ENCODE results near the gene IQGAP2.

Gene IQGAP2

DNA sequence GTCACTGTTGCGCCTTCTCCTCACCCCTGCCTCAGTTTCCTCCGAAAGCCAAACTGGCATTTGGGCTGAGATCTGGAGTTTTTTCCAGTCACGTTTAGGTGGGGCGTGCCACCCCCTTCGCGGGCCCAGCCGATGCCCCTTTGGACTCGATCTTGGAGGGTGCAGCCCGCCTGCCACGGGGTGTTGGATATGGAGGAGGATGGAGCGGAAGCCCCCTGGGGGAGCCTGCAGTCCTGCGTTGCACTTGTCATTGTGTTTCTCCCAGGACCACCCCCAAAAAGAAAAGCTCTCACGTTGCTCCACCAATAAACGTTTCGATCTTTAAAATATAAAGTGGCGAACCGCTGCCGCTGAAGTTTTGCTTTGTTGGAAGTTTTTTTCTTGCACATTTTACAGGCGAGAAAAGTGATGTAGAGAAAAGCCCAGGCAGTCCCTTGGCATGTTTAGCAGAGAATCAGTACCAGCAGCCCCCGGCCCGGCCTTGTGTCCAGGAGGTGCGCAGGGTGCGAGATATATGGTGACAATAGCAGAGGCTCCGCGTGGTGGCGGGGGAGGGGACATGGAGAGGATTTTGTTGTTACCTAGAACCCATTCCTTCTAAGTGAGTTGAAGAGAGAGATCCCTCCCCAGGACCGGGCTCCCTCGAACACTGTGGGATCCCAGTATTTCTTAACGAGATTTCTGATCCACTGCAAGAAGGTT, 313.5 kb downstream of the IQGAP2 start:
- no peaks in the 10 kb centered on the region for H3K9me3 Mint-ChIP-seq
- peaks cover 20% of the 10 kb centered on the region for H3K4me1 Mint-ChIP-seq (ENCODE audit: low read depth)
- peak overlapping the region; percentile 82 for H3K4me3 Mint-ChIP-seq
- H3K27ac Mint-ChIP-seq = peak overlapping the region; percentile 6
- peaks cover 2% of the 10 kb centered on the region for H3K36me3 Mint-ChIP-seq (ENCODE audit: low read depth)
- DNase-seq (ENCODE audit: low spot score) = no peak
- peaks cover 28% of the 10 kb centered on the region for H3K27me3 Mint-ChIP-seq (ENCODE audit: low read depth)

DNA sequence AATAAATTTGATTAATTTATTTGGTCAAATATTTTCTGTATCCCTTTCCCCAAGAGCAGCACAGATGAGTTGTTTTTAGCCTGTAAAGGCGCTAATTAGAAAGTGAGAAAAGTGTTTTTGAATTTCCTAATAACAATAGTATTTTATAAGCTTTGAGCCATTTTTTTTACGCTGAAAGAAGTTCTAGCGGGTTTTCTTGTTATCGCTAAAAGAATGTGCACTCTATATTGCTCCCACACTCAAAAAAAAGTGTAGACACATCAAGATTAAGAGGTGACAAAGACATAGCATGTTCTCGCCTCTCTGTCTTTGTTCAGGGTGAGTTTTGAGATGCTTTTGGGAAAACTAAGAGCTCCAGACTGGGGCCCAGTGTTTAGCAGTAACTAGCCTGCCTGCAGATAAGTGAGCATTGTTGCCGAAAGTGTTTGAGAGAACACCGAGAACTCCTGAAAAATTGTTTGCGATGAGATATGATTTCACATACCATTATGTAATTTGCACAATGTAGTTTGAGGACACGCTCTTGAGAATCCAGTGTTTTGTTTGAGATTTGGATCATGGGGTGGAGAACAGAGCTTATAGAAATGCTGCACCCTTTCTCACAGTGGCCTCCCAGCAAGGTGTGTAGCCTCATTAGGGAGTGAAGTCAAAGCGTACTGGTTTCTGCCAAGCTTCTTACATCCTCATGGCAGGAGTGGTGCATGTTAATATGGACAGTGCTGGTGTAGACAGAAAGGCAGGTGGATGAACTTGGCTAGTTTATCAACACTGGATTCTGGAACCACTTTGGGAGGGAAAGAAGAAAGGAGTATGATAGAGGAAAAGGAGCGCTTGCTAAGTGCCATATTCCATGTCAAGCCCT, 314.4 kb downstream of the IQGAP2 start:
- no peak overlapping the region for H3K27ac Mint-ChIP-seq
- peaks cover 19% of the 10 kb centered on the region for H3K4me1 Mint-ChIP-seq (ENCODE audit: low read depth)
- peak overlapping the region; percentile 82 for H3K4me3 Mint-ChIP-seq
- no peaks in the 10 kb centered on the region for H3K9me3 Mint-ChIP-seq
- peaks cover 2% of the 10 kb centered on the region for H3K36me3 Mint-ChIP-seq (ENCODE audit: low read depth)
- DNase-seq (ENCODE audit: low spot score) = no peak
- peaks cover 28% of the 10 kb centered on the region for H3K27me3 Mint-ChIP-seq (ENCODE audit: low read depth)

DNA sequence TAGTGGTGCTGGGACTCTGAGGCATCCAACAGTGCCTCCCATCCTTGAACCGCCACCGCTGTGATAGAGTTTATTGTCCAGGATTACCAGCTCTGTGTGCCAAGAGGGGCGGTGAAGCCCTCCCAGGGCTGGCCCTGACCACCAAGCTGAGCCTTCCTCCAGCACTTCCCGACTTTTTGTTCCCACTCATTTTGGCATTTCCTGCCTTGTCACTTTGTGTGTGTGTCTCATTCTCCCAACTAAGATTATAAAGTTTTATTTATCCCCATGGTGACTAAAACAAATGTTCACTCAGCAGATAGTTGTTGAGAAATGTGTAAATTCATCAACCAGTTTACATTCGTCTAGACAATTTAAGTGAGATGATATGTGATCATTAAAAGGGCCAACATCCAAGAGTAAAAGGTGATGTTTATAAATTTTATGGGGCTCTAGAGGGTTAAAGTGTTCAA, 315.3 kb downstream of the IQGAP2 start:
- H3K36me3 Mint-ChIP-seq (ENCODE audit: low read depth) = peaks cover 2% of the 10 kb centered on the region
- H3K27ac Mint-ChIP-seq = no peak overlapping the region
- H3K9me3 Mint-ChIP-seq = no peaks in the 10 kb centered on the region
- DNase-seq (ENCODE audit: low spot score) = no peak
- peaks cover 19% of the 10 kb centered on the region for H3K4me1 Mint-ChIP-seq (ENCODE audit: low read depth)
- peaks cover 28% of the 10 kb centered on the region for H3K27me3 Mint-ChIP-seq (ENCODE audit: low read depth)
- H3K4me3 Mint-ChIP-seq = peak overlapping the region; percentile 22

DNA sequence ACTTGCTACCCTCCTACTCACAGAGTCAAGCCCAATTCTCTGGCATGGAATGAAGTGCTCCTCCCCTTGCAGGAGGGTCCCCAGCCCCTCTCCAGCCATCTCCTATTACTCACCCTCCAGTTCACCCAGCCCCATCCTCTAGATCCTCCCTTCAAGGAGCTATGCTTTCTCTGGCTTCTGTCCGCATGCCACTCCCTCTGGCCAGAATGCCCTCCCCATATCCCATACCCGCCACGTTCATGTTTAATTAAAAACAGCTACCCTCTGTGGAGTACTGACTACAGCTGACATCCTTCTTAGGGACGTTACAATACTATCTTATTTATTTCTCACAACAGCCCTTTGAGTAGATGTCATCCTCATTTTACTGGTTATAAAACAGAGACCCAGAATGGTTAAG, 315.8 kb downstream of the IQGAP2 start:
- H3K27me3 Mint-ChIP-seq (ENCODE audit: low read depth) = peaks cover 24% of the 10 kb centered on the region
- H3K4me3 Mint-ChIP-seq = no peak overlapping the region

GRCh38 chr5:76720988-76721569, 318.0 kb downstream of the IQGAP2 start:
- H3K36me3 Mint-ChIP-seq (ENCODE audit: low read depth) = peaks cover 7% of the 10 kb centered on the region
- H3K27ac Mint-ChIP-seq = no peak overlapping the region
- no peak for DNase-seq (ENCODE audit: low spot score)
- no peaks in the 10 kb centered on the region for H3K9me3 Mint-ChIP-seq
- peaks cover 22% of the 10 kb centered on the region for H3K4me1 Mint-ChIP-seq (ENCODE audit: low read depth)
- H3K4me3 Mint-ChIP-seq = no peak overlapping the region
- peaks cover 14% of the 10 kb centered on the region for H3K27me3 Mint-ChIP-seq (ENCODE audit: low read depth)

More for the DNA sequence above, 315.8 kb downstream of the IQGAP2 start:
- Mint-ChIP-seq H3K9me3 (no peaks in the 10 kb centered on the region), H3K36me3 (ENCODE audit: low read depth) (peaks cover 2% of the 10 kb centered on the region), H3K27ac (no peak overlapping the region), H3K4me1 (ENCODE audit: low read depth) (peaks cover 17% of the 10 kb centered on the region)
- no peak for DNase-seq (ENCODE audit: low spot score)

DNA sequence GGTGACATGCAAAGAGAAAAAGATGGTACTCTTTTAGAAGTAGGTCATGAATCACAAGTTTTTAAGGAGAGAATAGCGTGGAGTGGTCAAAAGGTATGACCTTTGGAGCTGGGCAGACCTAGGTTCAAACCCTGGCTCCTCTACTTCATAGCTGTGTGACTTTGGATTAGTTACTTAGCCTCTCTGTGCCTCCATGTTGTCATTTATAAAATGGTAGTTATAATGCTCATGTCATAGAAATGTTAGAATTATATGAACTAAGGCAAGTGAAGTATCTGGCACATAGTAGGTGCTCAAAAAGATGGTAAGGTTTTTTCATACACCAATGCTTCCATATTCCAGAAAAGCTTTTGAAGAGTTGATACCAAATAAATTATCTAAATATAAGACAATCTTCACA, 320.2 kb downstream of the IQGAP2 start:
- no peak for DNase-seq (ENCODE audit: low spot score)
- Mint-ChIP-seq H3K36me3 (ENCODE audit: low read depth) (peaks cover 9% of the 10 kb centered on the region), H3K27me3 (ENCODE audit: low read depth) (peaks cover 2% of the 10 kb centered on the region), H3K4me3 (no peak overlapping the region), H3K27ac (no peak overlapping the region), H3K9me3 (peaks cover 8% of the 10 kb centered on the region), H3K4me1 (ENCODE audit: low read depth) (peaks cover 15% of the 10 kb centered on the region)

GRCh38 chr5:76723906-76724305, 320.8 kb downstream of the IQGAP2 start:
- peaks cover 9% of the 10 kb centered on the region for H3K36me3 Mint-ChIP-seq (ENCODE audit: low read depth)
- H3K4me1 Mint-ChIP-seq (ENCODE audit: low read depth) = peaks cover 15% of the 10 kb centered on the region
- no peak overlapping the region for H3K27ac Mint-ChIP-seq
- DNase-seq (ENCODE audit: low spot score) = no peak
- peaks cover 11% of the 10 kb centered on the region for H3K9me3 Mint-ChIP-seq
- H3K4me3 Mint-ChIP-seq = no peak overlapping the region
- H3K27me3 Mint-ChIP-seq (ENCODE audit: low read depth) = no peaks in the 10 kb centered on the region

DNA sequence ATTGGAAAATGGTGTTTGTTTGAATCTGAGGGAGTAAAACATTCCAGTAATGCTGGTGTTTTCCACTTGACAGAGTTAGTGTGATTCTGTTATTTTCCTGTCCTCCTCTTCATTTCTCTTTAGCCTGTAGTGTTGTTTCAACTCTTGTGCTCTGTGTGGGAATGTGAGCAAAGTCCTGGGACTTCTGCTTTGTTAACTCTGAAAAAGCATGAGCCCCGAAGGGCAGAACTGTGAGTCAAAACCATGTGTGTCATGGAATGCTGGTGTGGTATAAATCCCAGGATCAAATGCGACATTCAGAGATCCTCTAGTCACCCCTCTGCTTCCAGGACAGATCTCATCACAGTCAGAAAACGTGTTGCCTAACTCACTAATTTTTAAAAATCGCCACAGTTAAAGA, 321.8 kb downstream of the IQGAP2 start:
- no peak for DNase-seq (ENCODE audit: low spot score)
- Mint-ChIP-seq H3K4me1 (ENCODE audit: low read depth) (peaks cover 15% of the 10 kb centered on the region), H3K4me3 (no peak overlapping the region), H3K27me3 (ENCODE audit: low read depth) (no peaks in the 10 kb centered on the region), H3K9me3 (peaks cover 21% of the 10 kb centered on the region), H3K36me3 (ENCODE audit: low read depth) (peaks cover 18% of the 10 kb centered on the region), H3K27ac (no peak overlapping the region)

DNA sequence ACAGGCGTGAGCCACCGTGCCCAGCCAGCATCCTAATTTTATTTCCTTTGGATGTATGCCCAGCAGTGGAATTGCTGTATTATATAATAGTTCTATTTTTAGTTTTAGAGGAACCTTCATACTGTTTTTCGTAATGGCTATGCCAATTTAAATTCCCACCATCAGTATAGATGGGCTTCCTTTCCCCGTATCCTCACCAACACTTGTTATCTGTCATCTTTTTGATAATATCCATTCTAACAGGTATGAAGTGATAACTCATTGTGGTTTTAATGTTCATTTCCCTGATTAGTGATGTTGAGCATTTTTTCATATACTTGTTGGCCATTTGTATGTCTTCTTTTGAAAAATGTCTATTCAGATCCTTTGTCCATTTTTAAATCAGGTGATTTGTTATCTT, 325.9 kb downstream of the IQGAP2 start:
- DNase-seq (ENCODE audit: low spot score) = no peak
- Mint-ChIP-seq H3K4me3 (no peak overlapping the region), H3K27ac (no peak overlapping the region), H3K9me3 (peaks cover 32% of the 10 kb centered on the region), H3K4me1 (ENCODE audit: low read depth) (peaks cover 11% of the 10 kb centered on the region), H3K27me3 (ENCODE audit: low read depth) (no peaks in the 10 kb centered on the region), H3K36me3 (ENCODE audit: low read depth) (peaks cover 32% of the 10 kb centered on the region)

DNA sequence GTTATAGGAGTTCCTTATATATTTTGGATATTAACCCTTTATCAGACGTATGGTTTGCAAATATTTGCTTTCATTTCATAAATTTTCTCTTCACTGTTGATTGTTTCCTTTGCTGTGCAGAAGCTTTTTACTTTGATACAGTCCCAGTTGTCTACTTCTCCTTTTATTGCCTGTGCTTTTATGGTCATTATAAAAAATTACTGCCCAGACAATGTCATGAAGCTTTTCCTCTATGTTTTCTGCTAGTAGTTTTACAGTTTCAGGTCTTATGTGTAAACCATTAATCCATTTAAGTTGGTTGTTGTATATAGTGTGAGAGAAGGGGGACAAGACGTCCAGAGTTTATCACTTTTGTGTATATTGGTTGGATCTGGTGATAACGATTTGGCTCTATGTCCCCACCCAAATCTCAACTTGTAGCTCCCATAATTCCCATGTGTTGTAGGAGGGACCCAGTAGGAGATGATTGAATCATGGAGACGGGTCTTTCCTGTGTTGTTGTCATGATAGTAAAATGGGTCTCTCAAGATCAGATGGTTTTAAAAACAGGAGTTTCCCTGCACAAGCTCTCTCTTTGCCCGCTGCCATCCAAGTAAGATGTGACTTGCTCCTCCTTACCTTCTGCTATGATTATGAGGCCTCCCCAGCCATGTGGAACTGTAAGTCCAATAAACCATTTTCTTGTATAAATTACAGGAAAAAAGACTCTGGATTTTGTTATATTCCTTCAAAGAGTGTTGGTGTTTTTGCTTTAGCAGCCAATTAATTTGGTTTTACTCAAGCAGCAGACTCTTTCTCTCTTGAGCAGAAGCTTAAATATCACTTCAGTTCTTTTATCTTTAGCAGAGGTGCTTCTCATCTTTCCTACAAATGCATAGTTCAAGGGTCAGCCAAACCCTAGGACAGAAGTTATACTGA, 326.5 kb downstream of the IQGAP2 start:
- Mint-ChIP-seq H3K9me3 (peaks cover 32% of the 10 kb centered on the region), H3K4me1 (ENCODE audit: low read depth) (peaks cover 10% of the 10 kb centered on the region), H3K4me3 (no peak overlapping the region), H3K27ac (no peak overlapping the region), H3K27me3 (ENCODE audit: low read depth) (no peaks in the 10 kb centered on the region), H3K36me3 (ENCODE audit: low read depth) (peaks cover 32% of the 10 kb centered on the region)
- no peak for DNase-seq (ENCODE audit: low spot score)

- peaks cover 29% of the 10 kb centered on the region for H3K36me3 Mint-ChIP-seq (ENCODE audit: low read depth)
- DNase-seq (ENCODE audit: low spot score) = no peak
- peaks cover 26% of the 10 kb centered on the region for H3K9me3 Mint-ChIP-seq
- no peaks in the 10 kb centered on the region for H3K27me3 Mint-ChIP-seq (ENCODE audit: low read depth)
- peaks cover 10% of the 10 kb centered on the region for H3K4me1 Mint-ChIP-seq (ENCODE audit: low read depth)
- peak overlapping the region; percentile 70 for H3K27ac Mint-ChIP-seq
- H3K4me3 Mint-ChIP-seq = no peak overlapping the region
Measured at GRCh38 chr5:76732405-76733048, 329.4 kb downstream of the IQGAP2 start.

DNA sequence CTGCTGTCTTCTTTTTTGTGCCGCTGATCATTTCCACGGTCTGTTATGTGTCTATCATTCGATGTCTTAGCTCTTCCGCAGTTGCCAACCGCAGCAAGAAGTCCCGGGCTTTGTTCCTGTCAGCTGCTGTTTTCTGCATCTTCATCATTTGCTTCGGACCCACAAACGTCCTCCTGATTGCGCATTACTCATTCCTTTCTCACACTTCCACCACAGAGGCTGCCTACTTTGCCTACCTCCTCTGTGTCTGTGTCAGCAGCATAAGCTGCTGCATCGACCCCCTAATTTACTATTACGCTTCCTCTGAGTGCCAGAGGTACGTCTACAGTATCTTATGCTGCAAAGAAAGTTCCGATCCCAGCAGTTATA, 329.9 kb downstream of the IQGAP2 start:
- H3K36me3 Mint-ChIP-seq (ENCODE audit: low read depth) = peaks cover 29% of the 10 kb centered on the region
- no peak for DNase-seq (ENCODE audit: low spot score)
- peak overlapping the region; percentile 70 for H3K27ac Mint-ChIP-seq
- H3K27me3 Mint-ChIP-seq (ENCODE audit: low read depth) = no peaks in the 10 kb centered on the region
- peaks cover 26% of the 10 kb centered on the region for H3K9me3 Mint-ChIP-seq
- no peak overlapping the region for H3K4me3 Mint-ChIP-seq
- H3K4me1 Mint-ChIP-seq (ENCODE audit: low read depth) = peaks cover 15% of the 10 kb centered on the region

Data from T-helper 2 cell treated with Interferon-gamma antibody and Interleukin-4, amounts not matched to agents 5 μg/mL and 100 μg/mL, for 36 hours (primary cell).